Hepatocyte (in vitro differentiated cells): Measurements from ENCODE around the gene PFN3. TPM values are rescaled to one million over a fixed set of nuclear protein-coding genes. Genes with fewer than 3 reads are reported as not detected.

Experiments used
- DNase-seq: peaks from one replicate; pipeline ENCODE4 v3.0.0-alpha.2; 2016; ENCODE audit warnings: low spot score
- H2AFZ ChIP-seq: fragments of 200-600 bp; sonication (generic); 2 replicates; pipeline ENCODE4 v1.6.0; 2016; ENCODE audit warnings: antibody characterized with exemption, mild to moderate bottlenecking
- H3K27ac ChIP-seq: fragments of 200-600 bp; sonication (generic); 2 replicates; pipeline ENCODE4 v1.5.1; 2016; ENCODE audit warnings: mild to moderate bottlenecking
- H3K27me3 ChIP-seq: fragments of 200-600 bp; sonication (generic); 2 replicates; pipeline ENCODE4 v1.6.1; 2016
- H3K36me3 ChIP-seq: fragments of 200-600 bp; sonication (generic); replicated peaks from 2 replicates; pipeline ENCODE4 v1.5.1; 2016; ENCODE audit warnings: low read depth; ENCODE audit not compliant: insufficient read depth
- H3K4me1 ChIP-seq: fragments of 200-600 bp; sonication (generic); 2 replicates; pipeline ENCODE4 v1.5.1; 2016; ENCODE audit warnings: mild to moderate bottlenecking, moderate library complexity; ENCODE audit not compliant: insufficient read depth
- H3K4me2 ChIP-seq: fragments of 200-600 bp; sonication (generic); 2 replicates; pipeline ENCODE4 v1.6.0; 2016
- H3K4me3 ChIP-seq: fragments of 200-600 bp; sonication (generic); 2 replicates; pipeline ENCODE4 v1.5.1; 2016; ENCODE audit warnings: mild to moderate bottlenecking
- H3K79me2 ChIP-seq: fragments of 200-600 bp; sonication (generic); 2 replicates; pipeline ENCODE4 v1.6.0; 2017; ENCODE audit warnings: mild to moderate bottlenecking
- H3K9me2 ChIP-seq: fragments of 200-600 bp; sonication (generic); replicated peaks from 2 replicates; pipeline ENCODE4 v1.6.0; 2017; ENCODE audit warnings: mild to moderate bottlenecking; ENCODE audit not compliant: insufficient read depth
- H3K9me3 ChIP-seq: fragments of 200-600 bp; sonication (generic); 2 replicates; pipeline ENCODE4 v1.5.1; 2016; ENCODE audit warnings: low read depth, mild to moderate bottlenecking
- H4K20me1 ChIP-seq: fragments of 200-600 bp; sonication (generic); 2 replicates; pipeline ENCODE4 v1.6.0; 2016; ENCODE audit warnings: mild to moderate bottlenecking; ENCODE audit not compliant: insufficient read depth, poor library complexity, severe bottlenecking
- CTCF ChIP-seq: fragments of 200-600 bp; sonication (generic); IDR thresholded peaks from 2 replicates; pipeline ENCODE4 v1.5.1; 2016; ENCODE audit warnings: antibody characterized with exemption, mild to moderate bottlenecking; ENCODE audit not compliant: poor library complexity
- EZH2 ChIP-seq: fragments of 200-600 bp; sonication (generic); IDR thresholded peaks from 2 replicates; pipeline ENCODE4 v1.6.1; 2016; ENCODE audit warnings: antibody characterized with exemption, mild to moderate bottlenecking, borderline replicate concordance
- EZH2phosphoT487 ChIP-seq: fragments of 200-600 bp; sonication (generic); IDR thresholded peaks from one replicate; pipeline ENCODE4 v1.6.1; 2018; ENCODE audit warnings: antibody characterized with exemption, mild to moderate bottlenecking, low read depth, moderate library complexity; ENCODE audit not compliant: unreplicated experiment, severe bottlenecking
- WGBS: methylation state at CpG from one replicate; pipeline ENCODE4 v1.1.6; 2016; ENCODE audit warnings: low lambda C conversion rate; ENCODE audit errors: missing lambda C conversion rate; 5-methylcytosine and 5-hydroxymethylcytosine counted together
- polyA plus RNA-seq: library from polyadenylated mRNA; unstranded; fragments of >200 nt; fragmentation: Nextera tagmentation; extraction: Ambion mirVana; gene quantifications from 2 replicates; pipeline ENCODE4 v1.2.1, GENCODE V29; 2016
- total RNA-seq: library from RNA; depleted of rRNA; stranded (reverse); fragments of >200 nt; gene quantifications from 2 replicates; pipeline ENCODE4 v1.2.3, GENCODE V29; 2014

PFN3 gene
- total and polyA plus RNA-seq, 2 experiments from 2014 or later, result not detected

GRCh38 chr5:177427211-177427822 is 26.9 kb upstream of the PFN3 start:
- Histone ChIP-seq H3K27ac (peak overlapping the region; percentile 88), H3K4me2 (peak overlapping the region; percentile 97)
- 12% methylated on average over 11 of the region's 11 CpGs for WGBS

GRCh38 chr5:177426566-177427210 is 26.2 kb upstream of the PFN3 start, which contains the start of gene GRK6:
Gene GRK6 (plus strand): TSS chr5:177426676. CDS start chr5:177426846, 170 bp downstream.
- WGBS, result under 1% methylated on average over 29 of the region's 82 CpGs
- Histone ChIP-seq H3K4me1 (peaks cover 9% of the 10 kb centered on the region), H2AFZ (peak within 1 kb of the TSS; percentile 25), H3K27me3 (no peaks in the 10 kb centered on the region), H3K36me3 (no peaks in the 10 kb centered on the region), H3K4me2 (peak within 1 kb of the TSS; percentile 97), H3K27ac (peak within 1 kb of the TSS; percentile 90), H4K20me1 (peaks cover 4% of the 10 kb centered on the region), H3K4me3 (peak within 1 kb of the TSS; percentile 60), H3K9me3 (no peaks in the 10 kb centered on the region), H3K9me2 (no peaks in the 10 kb centered on the region), H3K79me2 (peaks cover 29% of the 10 kb centered on the region)
- TF ChIP-seq EZH2phosphoT487 (no peak), CTCF (no peak), EZH2 (no peak)
- DNase-seq, result peak; percentile 73

More at GRCh38 chr5:177427211-177427822, 26.9 kb upstream of the PFN3 start:
- Histone ChIP-seq H3K27me3 (no peaks in the 10 kb centered on the region), H3K36me3 (no peaks in the 10 kb centered on the region), H3K4me1 (peaks cover 9% of the 10 kb centered on the region), H4K20me1 (peaks cover 4% of the 10 kb centered on the region), H2AFZ (peak overlapping the region; percentile 22), H3K79me2 (peaks cover 29% of the 10 kb centered on the region), H3K9me3 (no peaks in the 10 kb centered on the region), H3K9me2 (no peaks in the 10 kb centered on the region), H3K4me3 (peak overlapping the region; percentile 60)
- no peak for TF ChIP-seq CTCF
- TF ChIP-seq EZH2phosphoT487, result no peak
- DNase-seq, result no peak

- H3K4me1 ChIP-seq, result peaks cover 9% of the 10 kb centered on the region
- H3K79me2 ChIP-seq, result peaks cover 29% of the 10 kb centered on the region
- peak overlapping the region; percentile 90 for H3K27ac ChIP-seq
- H2AFZ ChIP-seq, result peak overlapping the region; percentile 25
- no peaks in the 10 kb centered on the region for H3K9me3 ChIP-seq
- no peaks in the 10 kb centered on the region for H3K27me3 ChIP-seq
- no peak for TF ChIP-seq CTCF
- no peak for TF ChIP-seq EZH2
- no peak for TF ChIP-seq EZH2phosphoT487
- peaks cover 4% of the 10 kb centered on the region for H4K20me1 ChIP-seq
- 1% methylated on average over 50 of the region's 52 CpGs for WGBS
- peak overlapping the region; percentile 73 for H3K4me2 ChIP-seq
- H3K9me2 ChIP-seq, result no peaks in the 10 kb centered on the region
- DNase-seq, result peak; percentile 100
- H3K4me3 ChIP-seq, result peak overlapping the region; percentile 12
- H3K36me3 ChIP-seq, result no peaks in the 10 kb centered on the region
Observed at GRCh38 chr5:177425801-177426565, 25.5 kb upstream of the PFN3 start.
